HG03460 (cell line): Measurements from ENCODE around the gene CACNB4.
"Not testable (repeated sequence)": the region's sequence is repeated elsewhere in the genome, so short reads cannot be mapped to it uniquely, and the experiment has no call there.

Source experiments
- ATAC-seq: cut with Tn5 transposase; IDR thresholded peaks from one replicate; pipeline ENCODE4 v1.9.1; 2021; ENCODE audit not compliant: unreplicated experiment

CACNB4 gene

DNA sequence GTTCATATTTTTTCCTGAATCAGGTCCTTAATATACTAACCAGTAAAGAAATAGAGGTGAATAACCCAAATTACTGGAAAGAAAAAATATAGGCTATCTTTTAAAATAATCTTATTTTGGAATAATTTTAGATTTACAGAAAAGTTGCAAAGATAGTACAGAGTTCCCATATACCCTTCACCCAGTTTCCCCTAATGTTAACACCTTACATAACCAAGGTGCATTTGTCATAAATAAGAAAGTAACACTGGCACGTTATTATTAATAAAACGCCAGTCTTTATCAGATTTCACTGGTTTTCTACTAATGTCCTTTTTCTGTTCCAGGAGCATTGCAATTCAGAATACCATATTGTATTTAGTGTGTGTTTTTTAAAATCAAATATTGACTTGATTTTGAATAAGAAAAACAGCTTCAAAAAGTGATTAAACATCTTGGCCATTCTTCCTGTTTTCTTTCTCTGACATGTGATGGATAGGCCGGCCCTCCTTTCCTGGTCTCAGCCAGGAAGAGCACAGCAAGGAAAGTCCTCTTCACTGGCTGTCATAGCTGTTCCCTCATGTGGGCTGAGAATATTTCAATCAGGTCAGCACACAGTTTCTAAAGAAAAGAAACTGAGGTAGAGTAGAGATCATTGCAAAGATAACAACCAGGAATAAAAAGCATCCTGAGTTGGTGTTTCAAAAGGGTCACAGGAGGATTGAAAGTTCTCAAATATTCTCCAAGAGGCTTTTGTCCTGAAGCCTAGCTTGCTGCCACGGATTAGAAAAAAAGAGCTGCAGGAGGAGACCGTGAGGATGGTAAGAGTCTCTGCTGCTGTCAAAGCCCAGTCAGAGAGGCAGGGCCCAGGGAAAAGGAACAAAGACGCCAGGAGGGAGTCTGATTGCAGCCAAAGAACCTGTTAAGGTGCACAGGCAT lies 191.3 kb downstream of the CACNB4 start:
- no peak for ATAC-seq

DNA sequence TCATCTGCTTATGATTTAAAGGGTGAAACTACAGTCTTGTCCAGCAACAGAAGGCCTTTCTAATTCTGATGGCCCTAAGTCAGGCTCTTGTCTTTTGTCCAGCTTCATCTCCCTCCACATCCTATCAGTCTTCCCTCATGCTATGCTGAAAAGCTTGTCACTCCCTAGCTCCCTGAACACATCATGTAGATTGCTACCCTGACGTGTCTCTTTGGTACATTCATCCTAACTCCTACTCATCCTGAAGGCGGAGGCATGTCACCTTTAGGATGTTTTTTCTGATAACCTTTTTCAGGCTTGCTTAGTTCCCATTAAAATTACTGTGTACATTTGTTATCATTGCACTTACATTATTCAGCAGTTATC lies 192.2 kb downstream of the CACNB4 start:
- ATAC-seq = no peak

DNA sequence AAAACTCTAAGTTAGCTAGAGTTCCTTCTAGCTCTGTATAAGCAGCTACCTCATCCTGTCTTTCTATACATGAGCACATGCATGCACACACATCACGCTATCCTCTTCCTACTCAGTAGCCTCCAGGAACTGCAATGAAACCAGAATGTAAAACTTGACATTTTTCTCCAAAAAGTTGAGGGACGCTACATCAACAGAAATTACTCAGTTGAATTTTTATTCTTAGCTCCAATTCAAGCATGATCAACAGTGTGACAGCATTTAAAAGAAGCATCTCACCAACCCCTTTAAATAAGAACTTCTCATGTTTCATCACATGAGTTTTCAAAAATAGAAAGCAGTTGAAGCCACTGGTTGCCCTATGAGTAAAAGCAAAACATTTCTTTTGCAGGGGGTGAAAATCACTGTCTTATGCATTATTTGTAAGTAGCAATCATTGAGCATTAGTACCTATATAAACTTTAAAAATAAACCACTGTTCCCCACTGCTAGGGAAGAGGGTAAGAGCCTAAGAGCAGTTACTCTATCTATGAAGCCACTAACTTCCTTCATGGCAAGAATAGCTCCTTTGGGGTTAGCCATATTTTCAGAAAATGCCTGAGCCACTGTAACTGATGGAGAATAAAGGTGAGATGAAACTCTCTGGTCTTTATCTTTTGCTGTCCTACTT lies 192.7 kb downstream of the CACNB4 start:
- ATAC-seq = no peak

DNA sequence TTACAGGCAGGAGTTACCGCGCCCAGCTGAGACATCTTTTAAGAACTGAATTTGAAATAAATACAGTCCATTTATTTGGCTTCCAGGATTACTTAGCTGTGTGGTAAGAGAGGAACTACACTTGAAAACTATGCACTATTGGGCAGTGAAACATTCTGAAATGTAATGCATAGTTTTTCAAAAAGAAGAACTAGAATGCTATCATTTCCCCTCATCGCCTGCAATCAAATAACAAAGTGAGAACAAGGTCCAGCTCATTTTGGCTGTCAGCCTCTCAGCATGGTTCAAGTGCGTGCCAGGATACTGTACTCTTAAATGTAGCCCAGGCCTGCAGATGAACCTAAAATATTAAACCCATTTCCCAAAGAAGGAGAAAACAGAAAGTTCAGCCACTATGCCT lies 194.0 kb downstream of the CACNB4 start:
- ATAC-seq = no peak

DNA sequence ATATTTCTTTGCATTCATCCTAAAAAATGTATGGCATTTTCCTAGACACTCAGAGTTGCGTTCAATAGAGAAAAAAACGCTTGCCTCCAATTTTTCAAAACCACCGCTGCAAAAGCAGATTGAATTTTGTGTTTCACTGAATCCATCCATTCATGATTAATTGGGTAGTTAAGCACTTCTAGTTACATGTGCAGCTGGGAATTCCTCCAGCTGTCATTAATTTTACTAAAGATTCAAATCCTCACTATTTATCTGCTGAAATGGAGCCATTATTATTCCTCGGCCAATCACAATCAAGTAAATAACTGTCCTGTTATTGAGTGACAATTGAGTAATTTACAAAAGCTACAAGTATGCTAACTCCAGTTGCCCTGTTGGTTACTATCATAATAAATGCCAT lies 194.8 kb downstream of the CACNB4 start:
- no peak for ATAC-seq

DNA sequence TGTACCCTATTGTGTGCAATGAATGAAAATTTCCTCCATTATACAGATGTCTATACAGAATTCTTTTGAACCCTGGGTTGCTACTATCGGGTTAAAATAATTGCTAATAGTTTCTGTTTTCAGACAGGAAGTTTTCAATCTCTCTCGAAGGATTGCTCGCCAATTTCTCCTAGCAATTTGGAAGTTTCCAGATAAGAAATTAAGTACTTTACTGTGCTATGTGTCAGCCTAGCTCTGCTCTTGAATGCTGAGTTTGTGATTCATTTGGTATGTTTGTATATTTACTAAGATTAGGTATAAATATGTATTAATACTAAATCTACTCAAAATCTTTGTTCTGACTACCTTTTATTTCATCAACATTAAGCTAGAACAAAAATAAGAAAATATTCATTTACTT lies 196.0 kb downstream of the CACNB4 start:
- no peak for ATAC-seq

DNA sequence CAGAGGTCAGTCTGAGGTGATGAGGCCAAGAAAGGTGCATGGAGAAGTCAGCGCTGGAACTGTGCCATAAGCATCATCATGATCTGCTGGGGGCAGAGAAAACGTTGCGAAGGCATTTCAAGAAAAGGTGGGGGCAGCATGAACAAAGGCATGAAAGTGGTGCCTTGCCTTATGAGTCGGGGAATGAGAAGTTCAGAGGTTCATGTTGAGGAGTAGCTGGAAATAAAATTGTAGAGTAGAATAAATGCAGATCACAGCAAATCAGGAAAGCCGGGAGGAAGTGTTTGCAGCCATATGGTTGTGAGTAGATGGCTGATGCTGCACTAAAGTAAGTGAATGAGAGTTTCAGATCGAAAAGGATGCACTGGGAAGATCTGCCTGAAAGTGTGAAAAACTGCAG lies 198.5 kb downstream of the CACNB4 start:
- ATAC-seq = no peak

DNA sequence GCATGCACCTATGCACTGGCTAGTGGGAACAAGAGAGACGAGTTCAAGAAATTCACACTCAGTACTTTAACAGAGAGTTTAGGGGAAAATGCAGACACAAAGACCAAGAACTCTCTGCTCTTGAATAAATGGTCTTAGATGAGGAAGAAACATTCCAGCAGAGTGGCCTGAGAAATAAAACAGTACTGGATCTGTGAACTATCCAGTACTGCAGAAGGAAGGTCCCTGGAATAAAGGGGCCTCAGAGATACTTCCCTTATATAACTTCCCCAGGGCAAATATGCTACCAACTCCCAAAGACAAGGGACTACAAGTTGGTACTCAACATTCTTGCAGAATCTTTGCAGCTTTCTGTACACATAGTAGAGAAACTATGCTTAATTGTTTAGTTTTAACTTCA lies 199.7 kb downstream of the CACNB4 start:
- no peak for ATAC-seq

DNA sequence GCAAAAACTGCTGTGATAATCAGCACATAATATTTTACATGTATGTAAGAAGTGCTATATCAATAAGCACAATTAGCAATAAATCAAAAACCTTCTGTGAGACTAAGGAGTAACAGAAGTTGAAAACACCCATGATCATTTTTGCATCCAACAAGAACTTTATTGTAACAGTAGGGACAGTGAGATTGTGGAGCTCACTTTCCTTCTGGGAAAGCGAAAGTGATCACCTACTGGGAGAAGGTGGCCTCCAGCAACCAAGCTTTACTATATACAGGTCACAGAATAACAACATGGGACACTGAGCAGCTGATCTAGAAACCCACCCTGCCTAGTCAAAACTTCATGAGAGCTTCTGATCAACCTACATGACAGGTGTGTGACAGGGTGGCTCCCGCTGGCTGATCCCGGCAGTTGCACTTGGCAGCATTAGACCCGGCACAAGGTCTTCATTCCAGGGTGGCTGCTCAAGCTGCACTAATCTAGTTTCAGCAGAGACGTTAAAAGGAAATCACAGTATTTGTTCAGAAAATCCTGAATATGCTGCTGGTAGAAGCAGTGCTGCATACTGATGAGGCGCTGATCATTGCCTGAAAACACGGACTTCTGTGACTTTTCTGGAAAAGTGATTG lies 207.2 kb downstream of the CACNB4 start:
- ATAC-seq = no peak

DNA sequence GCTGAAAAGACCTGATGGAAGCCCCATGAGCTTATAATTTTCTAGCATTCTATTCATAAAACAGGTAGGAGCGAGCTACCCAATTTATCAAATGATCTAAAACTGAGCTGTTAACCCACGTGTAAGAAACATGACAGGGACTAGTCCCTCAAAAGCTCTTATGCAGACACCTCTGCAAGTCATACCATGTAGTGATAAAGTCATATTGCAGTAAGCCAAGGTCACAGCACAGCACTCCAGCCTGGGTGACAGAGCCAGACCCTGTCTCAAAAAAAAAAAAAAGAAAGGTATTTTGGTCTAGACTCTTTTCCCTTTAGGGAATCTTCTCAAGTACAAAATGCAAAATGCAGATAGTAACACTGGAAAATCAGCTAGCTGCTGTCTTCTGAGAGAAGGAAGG lies 211.7 kb downstream of the CACNB4 start:
- ATAC-seq = no peak

DNA sequence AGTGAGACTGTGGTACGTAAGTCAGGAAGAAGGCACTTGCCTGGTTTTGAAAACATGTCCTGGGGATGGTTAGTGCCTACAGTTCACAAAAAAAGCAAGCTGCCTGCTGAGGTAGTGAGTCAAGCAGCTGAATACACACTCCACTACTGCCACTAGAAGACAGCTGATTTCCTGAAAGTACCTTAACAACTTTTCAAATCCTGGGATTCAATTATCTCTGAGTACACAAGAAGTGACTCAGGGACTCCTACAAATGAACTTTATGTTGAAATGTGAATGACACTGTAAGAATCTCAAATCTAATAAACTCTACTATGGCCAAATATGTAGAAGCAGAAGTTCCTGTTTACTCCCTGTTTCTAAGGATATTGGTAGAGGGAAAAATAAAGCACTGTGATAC lies 212.6 kb downstream of the CACNB4 start:
- ATAC-seq = no peak

DNA sequence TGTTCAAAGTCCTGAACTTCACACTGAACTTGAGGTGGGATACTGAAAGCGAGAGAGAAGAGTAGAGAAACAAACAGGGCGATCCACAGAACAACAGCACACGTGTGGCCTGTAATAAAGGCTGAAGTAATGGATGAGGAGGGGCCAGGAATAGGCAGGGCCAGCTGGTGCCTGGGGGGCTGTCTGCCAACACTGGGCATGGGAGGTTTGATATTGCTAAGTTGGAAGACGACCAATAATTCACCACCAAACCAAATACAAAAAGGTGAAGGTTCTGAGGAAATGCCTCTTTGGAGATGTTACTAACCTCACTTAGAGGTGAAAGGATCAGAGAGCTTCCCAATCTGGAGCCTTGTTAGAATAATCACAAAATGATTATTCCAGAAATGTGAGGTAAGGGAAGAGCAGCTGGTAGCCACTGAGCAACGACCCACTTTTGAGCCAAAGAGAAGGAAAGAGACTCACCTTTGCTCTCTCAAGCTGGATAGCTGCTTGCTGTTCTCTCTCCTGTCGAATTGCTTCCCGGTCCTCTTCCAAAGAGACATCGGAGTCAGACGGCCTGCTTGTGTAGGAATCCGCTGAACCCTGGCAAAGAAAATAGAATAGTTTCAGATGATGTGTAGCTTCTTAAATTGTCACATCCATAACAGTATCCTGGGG lies 215.9 kb downstream of the CACNB4 start:
- ATAC-seq = no peak

DNA sequence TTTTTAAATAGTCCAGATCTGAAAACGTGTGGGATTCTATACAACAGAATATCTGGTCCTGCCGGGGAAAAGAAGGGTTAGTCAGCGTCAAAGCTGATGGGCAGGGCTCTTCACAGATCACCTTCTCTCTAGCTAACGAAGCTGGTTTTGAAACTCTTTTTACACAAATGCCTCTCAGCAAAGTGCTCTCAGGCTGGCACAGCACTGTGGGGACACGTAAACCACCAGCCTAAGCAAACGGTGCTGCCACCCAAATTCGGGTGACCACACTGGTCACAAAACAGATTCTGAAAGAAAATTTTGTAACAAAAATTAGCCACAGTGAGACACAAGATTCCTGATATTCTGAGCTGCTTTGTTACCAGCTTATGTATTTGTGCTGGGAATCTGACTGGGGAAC lies 217.5 kb downstream of the CACNB4 start:
- no peak for ATAC-seq

DNA sequence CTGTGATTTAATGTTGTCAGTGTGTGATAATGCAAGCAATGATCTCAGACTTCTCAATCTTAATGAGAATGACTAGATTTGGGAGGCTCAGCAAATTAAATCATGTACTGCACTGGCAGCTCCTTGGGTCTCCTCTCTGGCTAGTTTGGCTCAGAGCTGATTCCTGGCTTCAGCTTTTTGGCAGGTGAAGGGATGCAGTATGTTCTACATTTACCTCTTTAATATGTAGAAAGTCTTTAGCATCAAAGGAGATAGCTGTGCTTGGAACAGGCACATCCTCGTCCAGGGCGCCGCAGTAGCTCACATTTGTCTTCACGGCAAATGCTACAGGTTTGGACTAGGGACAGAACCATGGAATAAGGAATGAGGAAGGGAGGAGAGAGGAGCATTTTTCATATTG lies 218.3 kb downstream of the CACNB4 start:
- no peak for ATAC-seq

DNA sequence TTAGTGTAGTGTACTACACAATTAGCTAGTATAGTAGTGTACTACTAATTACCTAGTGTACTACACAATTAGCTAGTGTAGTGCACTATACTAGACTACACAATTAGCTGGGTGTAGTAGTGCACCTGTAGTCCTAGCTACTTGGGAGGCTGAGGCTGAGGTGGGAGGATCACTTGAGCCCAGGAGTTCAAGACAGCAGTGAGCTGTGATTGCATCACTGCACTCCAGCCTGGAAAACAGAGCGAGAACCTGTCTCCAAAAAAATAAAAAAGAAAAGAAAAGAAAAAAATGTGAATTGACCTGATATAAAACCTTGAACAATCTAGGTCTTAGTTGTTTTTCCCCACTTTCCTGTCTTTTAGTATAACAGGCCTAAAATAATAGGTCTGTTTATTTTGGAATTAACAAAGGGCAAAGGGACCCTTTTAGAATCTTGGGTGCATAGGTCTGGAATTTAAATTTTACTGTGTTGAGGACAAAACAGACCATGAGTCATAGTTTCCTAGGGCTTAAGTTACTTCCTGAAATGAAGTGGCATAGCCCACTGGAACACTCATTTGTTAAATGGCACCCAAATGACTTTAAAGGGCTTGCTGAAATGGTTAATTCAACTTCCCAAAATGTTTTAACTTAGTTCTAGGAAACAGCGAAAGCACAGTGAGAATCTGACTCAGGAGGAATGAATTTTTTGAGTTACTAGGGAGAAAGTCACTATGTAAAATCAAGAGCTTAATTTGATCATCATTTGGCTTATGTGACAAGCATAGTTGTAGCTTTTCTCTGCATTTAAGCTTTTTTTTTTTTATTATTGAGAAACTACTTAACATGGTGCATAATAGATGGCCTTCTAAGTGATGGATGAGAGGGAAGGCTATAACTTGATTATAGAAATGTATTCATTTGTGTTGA lies 219.9 kb downstream of the CACNB4 start:
- no peak for ATAC-seq

DNA sequence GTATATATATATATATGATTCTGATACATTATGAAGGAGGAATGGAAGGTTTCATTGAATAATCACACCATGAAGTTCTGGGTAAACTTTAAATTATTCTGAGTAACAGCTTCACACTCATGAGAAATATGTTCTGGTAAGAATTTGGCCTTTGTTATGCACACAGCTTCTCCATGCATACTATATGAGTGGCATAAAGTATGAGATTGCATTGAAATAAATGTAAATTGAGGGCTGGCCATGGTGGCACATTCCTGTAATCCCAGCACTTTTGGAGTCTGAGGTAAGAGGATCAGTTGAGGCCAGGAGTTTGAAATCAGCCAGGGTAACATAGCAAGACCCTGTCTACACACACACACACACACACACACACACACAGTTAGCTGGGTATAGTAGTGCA lies 220.6 kb downstream of the CACNB4 start:
- no peak for ATAC-seq

DNA sequence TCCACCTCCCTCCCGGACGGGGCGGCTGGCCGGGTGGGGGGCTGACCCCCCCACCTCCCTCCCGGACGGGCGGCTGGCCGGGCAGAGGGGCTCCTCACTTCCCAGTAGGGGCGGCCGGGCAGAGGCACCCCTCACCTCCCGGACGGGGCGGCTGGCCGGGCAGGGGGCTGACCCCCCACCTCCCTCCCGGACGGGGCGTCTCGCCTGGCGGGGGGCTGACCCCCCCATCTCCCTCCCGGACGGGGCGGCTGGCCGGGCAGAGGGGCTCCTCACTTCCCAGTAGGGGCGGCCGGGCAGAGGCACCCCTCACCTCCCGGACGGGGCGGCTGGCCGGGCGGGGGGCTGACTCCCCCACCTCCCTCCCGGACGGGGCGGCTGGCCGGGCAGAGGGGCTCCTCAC lies 223.2 kb downstream of the CACNB4 start:
- not testable (repeated sequence) for ATAC-seq

DNA sequence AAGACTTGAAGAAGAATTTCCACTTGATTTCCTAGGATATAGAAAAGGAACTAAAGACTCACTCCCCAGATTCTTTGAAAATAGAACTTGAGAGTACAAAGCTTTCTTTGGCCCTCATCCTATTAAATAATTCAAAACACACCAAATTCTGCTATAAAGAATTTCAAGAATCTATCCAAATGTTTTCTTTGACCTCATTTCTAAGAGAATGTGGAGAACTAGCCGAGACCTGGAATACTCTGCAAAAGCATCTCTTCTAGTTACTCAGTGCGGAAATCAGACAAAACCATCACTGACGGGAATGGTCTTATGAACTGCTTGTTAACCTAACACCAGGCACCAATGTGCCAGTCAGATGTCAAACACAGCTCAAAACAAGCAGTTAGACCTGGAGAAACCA lies 226.4 kb downstream of the CACNB4 start:
- ATAC-seq = no peak

DNA sequence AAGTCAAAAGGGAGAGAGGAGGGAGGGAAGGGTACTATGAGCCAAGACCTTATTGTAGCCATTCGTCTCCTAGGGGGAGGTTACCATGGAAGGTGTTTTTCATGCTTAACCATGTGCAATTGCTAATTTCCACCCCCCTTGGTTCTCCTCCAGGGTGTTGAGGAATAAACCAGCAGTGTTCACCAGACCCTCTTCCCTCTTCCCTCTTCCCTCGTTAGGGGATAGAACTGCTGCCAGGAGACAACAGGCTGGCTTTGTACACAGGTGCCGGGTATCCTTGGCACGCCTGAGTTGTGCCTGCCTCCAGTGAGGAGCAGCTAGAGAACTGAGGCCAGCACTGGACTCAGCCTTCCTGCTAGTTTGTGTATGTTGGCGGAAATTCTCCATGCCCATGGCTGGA lies 229.6 kb downstream of the CACNB4 start:
- no peak for ATAC-seq

DNA sequence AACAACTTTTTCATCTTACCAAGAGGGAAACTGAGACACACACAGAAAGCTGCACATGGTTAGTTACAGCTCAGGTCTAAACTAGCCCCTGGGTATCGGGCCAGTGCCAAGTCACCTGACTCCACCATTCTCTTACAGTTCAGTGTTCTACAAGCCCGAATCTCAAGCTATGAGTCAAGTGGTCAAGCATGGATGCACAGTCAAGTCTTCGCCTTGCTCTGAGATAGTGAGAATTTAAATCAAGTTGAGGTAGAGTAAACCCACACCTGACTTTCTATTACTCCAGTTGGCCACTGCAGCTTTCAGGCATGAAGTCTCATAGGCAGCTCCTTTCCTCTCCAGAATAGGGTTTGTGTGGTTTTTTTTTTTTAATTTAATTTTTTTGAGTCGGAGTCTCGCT lies 236.1 kb downstream of the CACNB4 start:
- peak; percentile 99 for ATAC-seq

DNA sequence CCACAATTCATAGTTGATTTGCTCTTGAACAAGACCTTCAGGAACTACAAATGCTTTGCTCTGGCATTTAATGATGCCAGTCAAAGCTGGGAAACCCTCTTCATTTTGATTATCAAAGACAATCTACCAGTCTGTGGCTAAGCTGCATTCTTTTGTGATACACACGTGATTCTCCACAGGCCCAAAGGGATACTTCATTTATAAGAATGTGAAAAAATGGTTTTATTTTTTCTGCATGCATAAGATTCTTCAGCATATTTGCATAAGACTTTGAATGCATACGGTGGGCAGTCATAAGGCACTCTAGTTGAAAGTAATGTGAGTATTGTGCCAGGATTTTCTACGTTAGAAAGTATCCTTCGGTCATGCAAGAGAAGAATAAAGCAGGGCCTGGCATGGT lies 237.7 kb downstream of the CACNB4 start:
- no peak for ATAC-seq
